Liver (tissue), 9 donors: ENCODE data around the gene FGF14. TPM values are rescaled to one million over a fixed set of nuclear protein-coding genes. Genes with fewer than 3 reads are reported as not detected.
"Not testable (repeated sequence)": the region's sequence is repeated elsewhere in the genome, so short reads cannot be mapped to it uniquely, and the experiment has no call there.

ENCODE experiments used
- DNase-seq: peaks from one replicate; pipeline ENCODE4 v3.0.0-alpha.2; 2017; ENCODE audit warnings: low spot score
- H3K27ac ChIP-seq, 2 donors: one replicate each; pipeline ENCODE4 v1.7.0; 2013; ENCODE audit warnings: inconsistent platforms in 2 of 2, low read length in 2 of 2, control low read depth in 1 of 2, low read depth in 1 of 2, mild to moderate bottlenecking in 1 of 2
- H3K27me3 ChIP-seq, 4 donors: one replicate each; pipeline versions ENCODE4 v1.6.1 to v1.7.0; 2013; ENCODE audit warnings: low read length in 3 of 4, inconsistent platforms in 1 of 4, mild to moderate bottlenecking in 1 of 4, moderate library complexity in 1 of 4; ENCODE audit not compliant: control insufficient read depth in 4 of 4, insufficient read depth in 4 of 4
- H3K36me3 ChIP-seq, 4 donors: one replicate each; pipeline versions ENCODE4 v1.6.1 to v1.7.0; 2013; ENCODE audit warnings: low read length in 3 of 4, mild to moderate bottlenecking in 3 of 4, low read depth in 1 of 4, moderate library complexity in 1 of 4; ENCODE audit not compliant: control insufficient read depth in 4 of 4, insufficient read depth in 3 of 4
- H3K4me1 ChIP-seq, 4 donors: one replicate each; pipeline versions ENCODE4 v1.6.1 to v1.7.0; 2013; ENCODE audit warnings: low read length in 3 of 4, mild to moderate bottlenecking in 3 of 4, moderate library complexity in 1 of 4; ENCODE audit not compliant: control insufficient read depth in 4 of 4, insufficient read depth in 4 of 4
- H3K4me3 ChIP-seq, 3 donors: one replicate each; pipeline versions ENCODE4 v1.6.1 to v1.7.0; 2013; ENCODE audit warnings: low read length in 3 of 3, control low read depth in 1 of 3, low read depth in 1 of 3, mild to moderate bottlenecking in 1 of 3
- H3K9ac ChIP-seq, 2 donors: one replicate each; pipeline ENCODE4 v1.7.0; 2013; ENCODE audit warnings: low read length in 2 of 2, mild to moderate bottlenecking in 2 of 2, moderate library complexity in 2 of 2, control low read depth in 1 of 2, low read depth in 1 of 2
- H3K9me3 ChIP-seq, 4 donors: one replicate each; pipeline versions ENCODE4 v1.6.1 to v1.7.0; 2013; ENCODE audit warnings: low read length in 3 of 4; ENCODE audit not compliant: control insufficient read depth in 4 of 4
- EGR1 ChIP-seq, 2 donors: IDR thresholded peaks; 2 replicates each; pipeline ENCODE4 v1.6.1; 2016 to 2018; ENCODE audit warnings: antibody characterized with exemption in 2 of 2, low read depth in 2 of 2
- FOXA1 ChIP-seq: IDR thresholded peaks from 2 replicates; pipeline ENCODE4 v1.6.1; 2016; ENCODE audit warnings: antibody characterized with exemption
- GABPA ChIP-seq, 2 donors: IDR thresholded peaks in 1 of 2; conservative IDR thresholded peaks in 1 of 2; 2 replicates each; pipeline ENCODE4 v1.6.1; 2016; ENCODE audit warnings: antibody characterized with exemption in 2 of 2, mild to moderate bottlenecking in 1 of 2, moderate library complexity in 1 of 2
- HNF4A ChIP-seq, 2 donors: conservative IDR thresholded peaks; 2 replicates each; pipeline ENCODE4 v1.6.1; 2016; ENCODE audit warnings: antibody characterized with exemption in 2 of 2, mild to moderate bottlenecking in 2 of 2
- HNF4G ChIP-seq: IDR thresholded peaks from 2 replicates; pipeline ENCODE4 v1.6.1; 2016; ENCODE audit warnings: antibody characterized with exemption
- JUND ChIP-seq, 2 donors: IDR thresholded peaks; 2 replicates each; pipeline ENCODE4 v1.6.1; 2016; ENCODE audit warnings: antibody characterized with exemption in 2 of 2
- NR2F2 ChIP-seq: IDR thresholded peaks from 2 replicates; pipeline ENCODE4 v1.6.1; 2016; ENCODE audit warnings: antibody characterized with exemption
- RAD21 ChIP-seq, 2 donors: IDR thresholded peaks; 2 replicates each; pipeline ENCODE4 v1.6.1; 2016; ENCODE audit warnings: antibody characterized with exemption in 2 of 2, mild to moderate bottlenecking in 2 of 2
- RXRA ChIP-seq, 2 donors: IDR thresholded peaks; 2 replicates each; pipeline ENCODE4 v1.6.1; 2017 to 2018; ENCODE audit warnings: antibody characterized with exemption in 2 of 2, mild to moderate bottlenecking in 1 of 2
- SP1 ChIP-seq: IDR thresholded peaks from 2 replicates; pipeline ENCODE4 v1.6.1; 2018; ENCODE audit warnings: antibody characterized with exemption, mild to moderate bottlenecking
- TAF1 ChIP-seq: conservative IDR thresholded peaks from 2 replicates; pipeline ENCODE4 v1.6.1; 2016; ENCODE audit warnings: antibody characterized with exemption, mild to moderate bottlenecking
- YY1 ChIP-seq: IDR thresholded peaks from 2 replicates; pipeline ENCODE4 v1.6.1; 2016; ENCODE audit warnings: antibody characterized with exemption, mild to moderate bottlenecking
- WGBS: extraction: QIAGEN DNeasy Blood & Tissue Kit; methylation state at CpG from one replicate; pipeline ENCODE4 v1.1.7; 2013; 5-methylcytosine and 5-hydroxymethylcytosine counted together
- polyA plus RNA-seq, 2 donors: library from polyadenylated mRNA; stranded (reverse) in 1 of 2; unstranded in 1 of 2; fragments of 200-250 nt in 1 of 2; fragments of >200 nt in 1 of 2; fragmentation: Nextera tagmentation in 1 of 2; extraction: Ambion mirVana in 1 of 2; gene quantifications; one replicate each; pipeline versions ENCODE4 v1.2.1 to v1.2.3, GENCODE V29; 2013 to 2015
- total RNA-seq, 2 donors: library from RNA; depleted of rRNA; stranded (reverse); fragments of >200 nt; gene quantifications; one replicate each; pipeline ENCODE4 v1.2.3, GENCODE V29; 2014
- TF ChIP-seq, protein P1 (sequence below): fragments of 150-350 bp; IDR thresholded peaks from 2 replicates; pipeline ENCODE4 v1.5.1; 2017; ENCODE audit warnings: improper control_type of control experiment, low read depth, low read length; ENCODE audit not compliant: missing input control
- TF ChIP-seq, protein P2 (sequence below): IDR thresholded peaks from 2 replicates; pipeline ENCODE4 v1.6.1; 2016; ENCODE audit warnings: antibody characterized with exemption
- TF ChIP-seq, protein P3 (sequence below): IDR thresholded peaks from 2 replicates; pipeline ENCODE4 v1.6.1; 2016; ENCODE audit warnings: antibody characterized with exemption, mild to moderate bottlenecking
- donor health status: healthy.
- donor health status: healthy.
- donor health status: healthy.
- donor health status: healthy.
- donor health status: healthy.

FGF14 gene
- total and polyA plus RNA-seq, 4 donors = 0.05 to 3.3 (median 1.0) TPM

DNA sequence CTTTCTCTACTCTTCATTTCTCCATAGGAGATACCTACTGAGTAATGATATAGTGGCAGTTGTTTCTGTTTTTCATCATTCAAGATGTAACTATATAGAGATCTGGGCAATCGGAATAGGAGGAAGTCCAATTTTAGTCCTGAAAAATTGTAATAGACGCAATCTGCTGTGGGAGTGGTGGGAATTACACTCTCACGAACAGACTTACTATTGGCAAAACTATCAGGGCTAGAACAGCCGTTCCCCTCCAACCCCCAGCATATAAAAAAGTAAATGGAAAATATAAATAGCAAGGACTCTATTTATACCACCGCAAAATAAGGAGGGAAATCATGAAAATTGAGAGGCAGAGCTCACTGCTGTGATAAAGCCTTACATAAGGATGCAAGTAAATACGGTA lies 330.1 kb downstream of the FGF14 start:
- Histone ChIP-seq H3K9me3 (no peaks in the 10 kb centered on the region), H3K27me3 (no peaks in the 10 kb centered on the region), H3K4me1 (no peaks in the 10 kb centered on the region), H3K36me3 (no peaks in the 10 kb centered on the region), H3K27ac (no peak overlapping the region), H3K9ac (no peak overlapping the region), H3K4me3 (no peak overlapping the region)
- 84% methylated on average over 6 of the region's 6 CpGs for WGBS
- DNase-seq = no peak
- no peak for TF ChIP-seq NR2F2
- no peak for TF ChIP-seq RAD21 (IDR thresholded peaks at IDR 0.05)
- TF ChIP-seq, protein P1, sequence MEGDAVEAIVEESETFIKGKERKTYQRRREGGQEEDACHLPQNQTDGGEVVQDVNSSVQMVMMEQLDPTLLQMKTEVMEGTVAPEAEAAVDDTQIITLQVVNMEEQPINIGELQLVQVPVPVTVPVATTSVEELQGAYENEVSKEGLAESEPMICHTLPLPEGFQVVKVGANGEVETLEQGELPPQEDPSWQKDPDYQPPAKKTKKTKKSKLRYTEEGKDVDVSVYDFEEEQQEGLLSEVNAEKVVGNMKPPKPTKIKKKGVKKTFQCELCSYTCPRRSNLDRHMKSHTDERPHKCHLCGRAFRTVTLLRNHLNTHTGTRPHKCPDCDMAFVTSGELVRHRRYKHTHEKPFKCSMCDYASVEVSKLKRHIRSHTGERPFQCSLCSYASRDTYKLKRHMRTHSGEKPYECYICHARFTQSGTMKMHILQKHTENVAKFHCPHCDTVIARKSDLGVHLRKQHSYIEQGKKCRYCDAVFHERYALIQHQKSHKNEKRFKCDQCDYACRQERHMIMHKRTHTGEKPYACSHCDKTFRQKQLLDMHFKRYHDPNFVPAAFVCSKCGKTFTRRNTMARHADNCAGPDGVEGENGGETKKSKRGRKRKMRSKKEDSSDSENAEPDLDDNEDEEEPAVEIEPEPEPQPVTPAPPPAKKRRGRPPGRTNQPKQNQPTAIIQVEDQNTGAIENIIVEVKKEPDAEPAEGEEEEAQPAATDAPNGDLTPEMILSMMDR = no peak
- TF ChIP-seq, protein P2, sequence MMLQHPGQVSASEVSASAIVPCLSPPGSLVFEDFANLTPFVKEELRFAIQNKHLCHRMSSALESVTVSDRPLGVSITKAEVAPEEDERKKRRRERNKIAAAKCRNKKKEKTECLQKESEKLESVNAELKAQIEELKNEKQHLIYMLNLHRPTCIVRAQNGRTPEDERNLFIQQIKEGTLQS = no peak
- TF ChIP-seq TAF1 = no peak
- no peak for TF ChIP-seq YY1
- TF ChIP-seq HNF4G = no peak
- TF ChIP-seq SP1 = no peak
- TF ChIP-seq JUND (IDR thresholded peaks at IDR 0.05) = no peak
- TF ChIP-seq EGR1 (IDR thresholded peaks at IDR 0.05; ENCODE audit: low read depth in 2 of 2) = no peak
- TF ChIP-seq HNF4A (conservative IDR thresholded peaks at IDR 0.05) = no peak

DNA sequence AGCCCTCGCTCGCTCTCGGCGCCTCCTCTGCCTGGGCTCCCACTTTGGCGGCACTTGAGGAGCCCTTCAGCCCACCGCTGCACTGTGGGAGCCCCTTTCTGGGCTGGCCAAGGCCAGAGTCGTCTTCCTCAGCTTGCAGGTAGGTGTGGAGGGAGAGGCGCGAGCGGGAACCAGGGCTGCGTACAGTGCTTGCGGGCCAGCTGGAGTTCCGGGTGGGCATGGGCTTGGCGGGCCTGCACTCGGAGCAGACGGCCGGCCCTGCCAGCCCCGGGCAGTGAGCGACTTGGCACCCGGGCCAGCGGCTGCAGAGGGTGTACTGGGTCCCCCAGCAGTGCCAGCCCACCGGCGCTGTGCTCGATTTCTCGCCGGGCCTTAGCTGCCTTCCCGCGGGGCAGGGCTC lies 333.5 kb downstream of the FGF14 start:
- not testable (repeated sequence) for DNase-seq, H3K9ac ChIP-seq, H3K27ac ChIP-seq, H3K9me3 ChIP-seq, H3K4me3 ChIP-seq, H3K27me3 ChIP-seq, H3K4me1 ChIP-seq, H3K36me3 ChIP-seq
- WGBS = 82% methylated on average over 24 of the region's 28 CpGs

DNA sequence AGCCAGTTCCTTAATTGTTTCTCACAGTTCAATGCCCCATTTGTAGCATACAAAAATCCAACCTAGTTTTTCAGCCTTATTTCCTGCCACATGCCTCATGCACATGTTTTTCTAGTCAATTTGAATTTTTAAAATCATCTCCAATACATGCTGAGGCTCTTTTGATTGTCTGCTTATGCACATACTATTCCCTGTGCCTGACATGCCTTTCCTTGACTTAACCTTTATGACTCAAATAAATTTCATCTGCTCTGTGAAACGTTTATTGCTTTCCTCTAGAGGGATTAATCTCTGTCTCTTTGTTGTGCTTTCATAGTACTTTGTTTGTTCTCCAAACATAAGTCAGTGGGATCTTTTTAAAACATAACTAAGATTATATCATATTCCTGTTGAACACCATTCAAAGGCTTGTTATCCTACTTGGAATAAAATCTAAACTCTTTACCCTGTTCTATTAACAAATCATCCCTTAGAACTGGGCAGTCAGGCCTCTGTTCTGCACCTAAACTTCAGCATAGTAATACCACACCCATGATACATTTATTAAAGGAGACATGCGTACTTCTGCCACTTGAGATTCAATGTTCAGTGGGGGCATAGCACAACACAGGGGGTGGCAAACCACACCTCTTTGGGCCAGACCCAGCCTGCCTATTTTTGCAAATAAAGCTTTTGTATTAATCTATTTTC lies 346.6 kb downstream of the FGF14 start:
- Histone ChIP-seq H3K27me3 (no peaks in the 10 kb centered on the region), H3K9ac (no peak overlapping the region), H3K9me3 (peaks cover 0 to 11% (median 3%) of the 10 kb centered on the region in 4 donors), H3K4me3 (no peak overlapping the region), H3K27ac (no peak overlapping the region), H3K4me1 (no peaks in the 10 kb centered on the region), H3K36me3 (no peaks in the 10 kb centered on the region)
- DNase-seq = no peak
- TF ChIP-seq GABPA (IDR thresholded peaks at IDR 0.05 in 1 of 2, conservative IDR thresholded peaks at IDR 0.05 in 1 of 2) (no peak), RXRA (IDR thresholded peaks at IDR 0.05) (no peak), TAF1 (no peak), EGR1 (IDR thresholded peaks at IDR 0.05; ENCODE audit: low read depth in 2 of 2) (no peak), FOXA1 (no peak), SP1 (no peak), HNF4A (conservative IDR thresholded peaks at IDR 0.05) (no peak)
- TF ChIP-seq, protein P2 = no peak
- TF ChIP-seq, protein P3, sequence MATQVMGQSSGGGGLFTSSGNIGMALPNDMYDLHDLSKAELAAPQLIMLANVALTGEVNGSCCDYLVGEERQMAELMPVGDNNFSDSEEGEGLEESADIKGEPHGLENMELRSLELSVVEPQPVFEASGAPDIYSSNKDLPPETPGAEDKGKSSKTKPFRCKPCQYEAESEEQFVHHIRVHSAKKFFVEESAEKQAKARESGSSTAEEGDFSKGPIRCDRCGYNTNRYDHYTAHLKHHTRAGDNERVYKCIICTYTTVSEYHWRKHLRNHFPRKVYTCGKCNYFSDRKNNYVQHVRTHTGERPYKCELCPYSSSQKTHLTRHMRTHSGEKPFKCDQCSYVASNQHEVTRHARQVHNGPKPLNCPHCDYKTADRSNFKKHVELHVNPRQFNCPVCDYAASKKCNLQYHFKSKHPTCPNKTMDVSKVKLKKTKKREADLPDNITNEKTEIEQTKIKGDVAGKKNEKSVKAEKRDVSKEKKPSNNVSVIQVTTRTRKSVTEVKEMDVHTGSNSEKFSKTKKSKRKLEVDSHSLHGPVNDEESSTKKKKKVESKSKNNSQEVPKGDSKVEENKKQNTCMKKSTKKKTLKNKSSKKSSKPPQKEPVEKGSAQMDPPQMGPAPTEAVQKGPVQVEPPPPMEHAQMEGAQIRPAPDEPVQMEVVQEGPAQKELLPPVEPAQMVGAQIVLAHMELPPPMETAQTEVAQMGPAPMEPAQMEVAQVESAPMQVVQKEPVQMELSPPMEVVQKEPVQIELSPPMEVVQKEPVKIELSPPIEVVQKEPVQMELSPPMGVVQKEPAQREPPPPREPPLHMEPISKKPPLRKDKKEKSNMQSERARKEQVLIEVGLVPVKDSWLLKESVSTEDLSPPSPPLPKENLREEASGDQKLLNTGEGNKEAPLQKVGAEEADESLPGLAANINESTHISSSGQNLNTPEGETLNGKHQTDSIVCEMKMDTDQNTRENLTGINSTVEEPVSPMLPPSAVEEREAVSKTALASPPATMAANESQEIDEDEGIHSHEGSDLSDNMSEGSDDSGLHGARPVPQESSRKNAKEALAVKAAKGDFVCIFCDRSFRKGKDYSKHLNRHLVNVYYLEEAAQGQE = no peak
- TF ChIP-seq, protein P1 = no peak
- WGBS = 44% methylated on average over 2 of the region's 2 CpGs
